Measurements from ENCODE around the gene ZG16. TPM values are rescaled to one million over a fixed set of nuclear protein-coding genes. Genes with fewer than 3 reads are reported as not detected.

Gene ZG16
- total RNA-seq, 1 experiment from 2014 or later, result 0.26 TPM

GRCh38 chr16:29820271-29820701, 42.2 kb downstream of the ZG16 start, which contains the start of gene MVP:
MVP (plus strand) TSS chr16:29820462; CDS start chr16:29830550, 10,088 bp downstream.
- CTCF ChIA-PET, result interaction anchor here (1.0 to 1.7 kb wide), 2 partner anchors 28 to 212 kb away, joined by 3 to 18 read pairs; no protein-coding TSS in a partner anchor
- H3K4me1 ChIP-seq (replicated peaks; ENCODE audit: insufficient read depth), result peaks cover 68% of the 10 kb centered on the region
- no peak for TF ChIP-seq CTCF (conservative IDR thresholded peaks at IDR 0.05)
- TF ChIP-seq EZH2 (IDR thresholded peaks at IDR 0.05; ENCODE audit: low read depth), result no peak
- no TSS peak for BruUV-seq (replicated peaks)
- H3F3A ChIP-seq (ENCODE audit: insufficient read depth, low read depth), result peaks cover 64% of the 10 kb centered on the region; the same call in 1 of the 2 replicates
- peak within 1 kb of the TSS; percentile 77 for H3K27ac ChIP-seq
- POLR2A ChIA-PET (ENCODE audit: unreplicated experiment), result interaction anchor here (0.5 to 1.5 kb wide), 4 partner anchors 9 to 730 kb away, joined by 3 to 10 read pairs (median 5); no protein-coding TSS in a partner anchor
- H3K36me3 ChIP-seq (ENCODE audit: low read depth), result no peaks in the 10 kb centered on the region
- peak within 1 kb of the TSS; percentile 71 for H3K4me3 ChIP-seq
- intact Hi-C loops (cut with micrococcal nuclease; ENCODE audit: unreplicated experiment), result loop anchor here (2.0 to 5.0 kb wide), 2 partner anchors 43 to 77 kb away; partner anchors contain the start of genes CDIPT and SEZ6L2
- peak in 1 of 2 experiments; percentile 69 for DNase-seq
- no peaks in the 10 kb centered on the region for H3K9me3 ChIP-seq (ENCODE audit: insufficient read depth, low read depth)
- H3K9me2 ChIP-seq (ENCODE audit: insufficient read depth), result no peaks in the 10 kb centered on the region
- H3K27me3 ChIP-seq (ENCODE audit: insufficient read depth, low read depth), result no peaks in the 10 kb centered on the region
- peak within 1 kb of the TSS; percentile 88 for H3K4me2 ChIP-seq
- H4K20me1 ChIP-seq (ENCODE audit: insufficient read depth), result no peaks in the 10 kb centered on the region
- no peak within 1 kb of the TSS for H2AFZ ChIP-seq
- peaks cover 62% of the 10 kb centered on the region for H3K79me2 ChIP-seq (ENCODE audit: low read depth)

- Histone ChIP-seq H3K79me2 (ENCODE audit: low read depth) (peaks cover 66% of the 10 kb centered on the region), H3F3A (ENCODE audit: insufficient read depth, low read depth) (peaks cover 70% of the 10 kb centered on the region; the same call in 1 of the 2 replicates), H3K27ac (peak overlapping the region; percentile 77), H3K9me2 (ENCODE audit: insufficient read depth) (no peaks in the 10 kb centered on the region), H3K4me1 (replicated peaks; ENCODE audit: insufficient read depth) (peaks cover 72% of the 10 kb centered on the region), H3K36me3 (ENCODE audit: low read depth) (no peaks in the 10 kb centered on the region), H4K20me1 (ENCODE audit: insufficient read depth) (no peaks in the 10 kb centered on the region), H3K4me3 (peak overlapping the region; percentile 71), H3K9me3 (ENCODE audit: insufficient read depth, low read depth) (no peaks in the 10 kb centered on the region), H3K4me2 (peak overlapping the region; percentile 88), H3K27me3 (ENCODE audit: insufficient read depth, low read depth) (no peaks in the 10 kb centered on the region), H2AFZ (no peak overlapping the region)
- POLR2A ChIA-PET (ENCODE audit: unreplicated experiment), result interaction anchor here (0.5 to 1.5 kb wide), 4 partner anchors 14 to 152 kb away, joined by 4 to 32 read pairs (median 8); no protein-coding TSS in a partner anchor
- intact Hi-C loops (cut with micrococcal nuclease; ENCODE audit: unreplicated experiment), result loop anchor here (1.0 to 5.0 kb wide), 4 partner anchors 27 to 200 kb away; partner anchors contain the start of genes CDIPT and SEZ6L2
- TF ChIP-seq EZH2 (IDR thresholded peaks at IDR 0.05; ENCODE audit: low read depth) (no peak), CTCF (conservative IDR thresholded peaks at IDR 0.05) (no peak)
- TSS peak; percentile 71 for BruUV-seq (replicated peaks)
- CTCF ChIA-PET, result interaction anchor here (0.6 to 1.7 kb wide), 3 partner anchors 22 to 1529 kb away, joined by 3 to 18 read pairs (median 15); no protein-coding TSS in a partner anchor
- peak; percentile 57 to 84 for DNase-seq
Observed at GRCh38 chr16:29820730-29821642, 42.9 kb downstream of the ZG16 start.

GRCh38 chr16:29821643-29822115, 43.6 kb downstream of the ZG16 start:
- H3K36me3 ChIP-seq (ENCODE audit: low read depth), result no peaks in the 10 kb centered on the region
- no peaks in the 10 kb centered on the region for H3K27me3 ChIP-seq (ENCODE audit: insufficient read depth, low read depth)
- H3K4me2 ChIP-seq, result peak overlapping the region; percentile 88
- H4K20me1 ChIP-seq (ENCODE audit: insufficient read depth), result no peaks in the 10 kb centered on the region
- peak overlapping the region; percentile 71; the same call in 1 of the 2 replicates for H3K4me3 ChIP-seq
- CTCF ChIA-PET, result interaction anchor here (0.9 kb wide), 1 partner anchor 21 kb away, joined by 3 read pairs; no protein-coding TSS in a partner anchor
- H3K9me2 ChIP-seq (ENCODE audit: insufficient read depth), result no peaks in the 10 kb centered on the region
- H3K4me1 ChIP-seq (replicated peaks; ENCODE audit: insufficient read depth), result peaks cover 75% of the 10 kb centered on the region
- TSS peak; percentile 14 for BruUV-seq (replicated peaks)
- DNase-seq, result peak; percentile 70 to 84
- TF ChIP-seq CTCF (conservative IDR thresholded peaks at IDR 0.05) (no peak), EZH2 (IDR thresholded peaks at IDR 0.05; ENCODE audit: low read depth) (no peak)
- H3K79me2 ChIP-seq (ENCODE audit: low read depth), result peaks cover 68% of the 10 kb centered on the region
- H3F3A ChIP-seq (ENCODE audit: insufficient read depth, low read depth), result peaks cover 71% of the 10 kb centered on the region; the same call in 1 of the 2 replicates
- POLR2A ChIA-PET (ENCODE audit: unreplicated experiment), result interaction anchor here (0.5 to 0.8 kb wide), 4 partner anchors 36 to 750 kb away, joined by 4 to 32 read pairs (median 6); no protein-coding TSS in a partner anchor
- no peaks in the 10 kb centered on the region for H3K9me3 ChIP-seq (ENCODE audit: insufficient read depth, low read depth)
- H3K27ac ChIP-seq, result peak overlapping the region; percentile 77
- intact Hi-C loops (cut with micrococcal nuclease; ENCODE audit: unreplicated experiment), result loop anchor here (1.0 to 5.0 kb wide), 4 partner anchors 27 to 200 kb away; partner anchors contain the start of genes CDIPT and SEZ6L2
- H2AFZ ChIP-seq, result no peak overlapping the region
